SK-N-SH (cell line): ENCODE results near the gene ARHGEF25. TPM values are rescaled to one million over a fixed set of nuclear protein-coding genes. Genes with fewer than 3 reads are reported as not detected.

Source experiments
- CTCF ChIA-PET: fragments of 300-600, 350-600 bp; formaldehyde crosslinking; extraction: SDS; loops from one replicate; lab custom pipeline; 2021; lab: Yijun Ruan, JAX
- POLR2A ChIA-PET: fragments of 350-600 bp; sonication (Branson Sonifier 250); formaldehyde crosslinking; extraction: SDS; loops from one replicate; lab custom pipeline; 2020; ENCODE audit warnings: antibody characterized with exemption, inconsistent platforms; lab: Yijun Ruan, JAX
- DNase-seq: peaks from one replicate; pipeline ENCODE4 v3.0.0; 2012
- H2AFZ ChIP-seq: fragments of 200-600 bp; sonication (generic); 2 replicates; pipeline ENCODE4 v1.8.1; 2016; ENCODE audit warnings: antibody characterized with exemption, mild to moderate bottlenecking, low read depth
- H3F3A ChIP-seq: fragments of 200-600 bp; sonication (generic); replicated peaks from 2 replicates; pipeline ENCODE3; 2016; ENCODE audit warnings: antibody characterized with exemption, mild to moderate bottlenecking; ENCODE audit not compliant: insufficient read depth
- H3K27ac ChIP-seq, 2 experiments: fragments of 200-500 bp in 1 of 2; fragments of 200-600 bp in 1 of 2; sonication (Bioruptor generic) in 1 of 2; sonication (generic), shearing (Covaris generic) in 1 of 2; 2 replicates each; pipeline versions ENCODE4 v1.5.1 to v1.6.1; 2014 to 2016; ENCODE audit warnings: low read depth in 2 of 2, inconsistent platforms in 1 of 2, low read length in 1 of 2, mild to moderate bottlenecking in 1 of 2, mixed read lengths in 1 of 2
- H3K27me3 ChIP-seq: fragments of 200-600 bp; sonication (generic), shearing (Covaris generic); 2 replicates; pipeline ENCODE4 v1.6.1; 2016; ENCODE audit warnings: mixed run types; ENCODE audit not compliant: insufficient read depth
- H3K36me3 ChIP-seq, 2 experiments: fragments of 200-500 bp in 1 of 2; fragments of 200-600 bp in 1 of 2; sonication (Bioruptor generic) in 1 of 2; sonication (generic) in 1 of 2; replicated peaks in 1 of 2; 2 replicates each; pipeline versions ENCODE3 to v1.5.1; 2014 to 2016; ENCODE audit warnings: low read length in 1 of 2, mild to moderate bottlenecking in 1 of 2; ENCODE audit not compliant: insufficient read depth in 2 of 2, control insufficient read depth in 1 of 2
- H3K4me1 ChIP-seq, 2 experiments: fragments of 200-500 bp in 1 of 2; fragments of 200-600 bp in 1 of 2; sonication (Bioruptor generic) in 1 of 2; sonication (generic), shearing (Covaris generic) in 1 of 2; 2 replicates each; pipeline versions ENCODE4 v1.5.1 to v1.6.1; 2014 to 2016; ENCODE audit warnings: low read depth in 1 of 2, low read length in 1 of 2, mixed run types in 1 of 2; ENCODE audit not compliant: insufficient read depth in 2 of 2, control insufficient read depth in 1 of 2
- H3K4me2 ChIP-seq: fragments of 200-600 bp; sonication (generic), shearing (Covaris generic); 2 replicates; pipeline ENCODE4 v1.6.1; 2017; ENCODE audit warnings: mixed run types
- H3K4me3 ChIP-seq, 2 experiments: fragments of 200-500 bp in 1 of 2; fragments of 200-600 bp in 1 of 2; sonication (Bioruptor generic) in 1 of 2; sonication (generic), shearing (Covaris generic) in 1 of 2; 2 replicates each; pipeline versions ENCODE4 v1.5.1 to v1.8.1; 2014 to 2016; ENCODE audit warnings: low read depth in 2 of 2, inconsistent platforms in 1 of 2, low read length in 1 of 2, mild to moderate bottlenecking in 1 of 2, mixed read lengths in 1 of 2, moderate library complexity in 1 of 2
- H3K79me2 ChIP-seq: fragments of 200-600 bp; sonication (generic); 2 replicates; pipeline ENCODE4 v1.8.1; 2017; ENCODE audit warnings: mild to moderate bottlenecking; ENCODE audit not compliant: insufficient read depth
- H3K9ac ChIP-seq: fragments of 200-600 bp; sonication (generic); 2 replicates; pipeline ENCODE4 v1.6.1; 2017; ENCODE audit warnings: mixed run types
- H3K9me2 ChIP-seq: fragments of 200-600 bp; sonication (generic); 2 replicates; pipeline ENCODE4 v1.6.1; 2017; ENCODE audit warnings: mixed run types
- H3K9me3 ChIP-seq: fragments of 200-600 bp; sonication (generic); 2 replicates; pipeline ENCODE4 v1.6.1; 2017; ENCODE audit warnings: mixed run types, mild to moderate bottlenecking, moderate library complexity
- H4K20me1 ChIP-seq: fragments of 200-600 bp; sonication (generic); 2 replicates; pipeline ENCODE4 v1.6.1; 2017; ENCODE audit warnings: mild to moderate bottlenecking, mixed run types; ENCODE audit not compliant: insufficient read depth
- ELF1 ChIP-seq: IDR thresholded peaks from 2 replicates; pipeline ENCODE4 v1.4.0; 2012
- FOSL2 ChIP-seq: IDR thresholded peaks from 2 replicates; pipeline ENCODE4 v1.4.0; 2012; ENCODE audit warnings: low read depth, mild to moderate bottlenecking, moderate library complexity, borderline replicate concordance
- FOXJ3 ChIP-seq: sonication (generic); formaldehyde crosslinking; IDR thresholded peaks from 2 replicates; pipeline ENCODE4 v1.5.1; 2020; ENCODE audit warnings: mild to moderate bottlenecking, missing genetic modification reagents
- GABPA ChIP-seq: IDR thresholded peaks from 2 replicates; pipeline ENCODE4 v1.4.0; 2012; ENCODE audit warnings: low read depth, mild to moderate bottlenecking
- GATA2 ChIP-seq: sonication (generic); formaldehyde crosslinking; IDR thresholded peaks from 2 replicates; pipeline ENCODE4 v1.5.0; 2020; ENCODE audit warnings: mild to moderate bottlenecking, missing genetic modification reagents
- RAD21 ChIP-seq: IDR thresholded peaks from 2 replicates; pipeline ENCODE4 v1.6.1; 2012; ENCODE audit warnings: mild to moderate bottlenecking, low read length
- USF1 ChIP-seq: IDR thresholded peaks from 2 replicates; pipeline ENCODE4 v1.4.0; 2012; ENCODE audit warnings: low read depth, borderline replicate concordance
- WGBS: methylation state at CpG from one replicate; pipeline ENCODE4 v1.1.6; 2017; ENCODE audit warnings: low lambda C conversion rate; 5-methylcytosine and 5-hydroxymethylcytosine counted together
- polyA plus RNA-seq, 3 experiments: library from polyadenylated mRNA; depleted of rRNA; stranded (reverse); fragments of >200 nt; gene quantifications; 2 replicates each; pipeline ENCODE4 v1.2.3, GENCODE V29; 2012

ARHGEF25 gene
- polyA plus RNA-seq, 1 of the 3 experiments (the other 2 are of a cell fraction): 48.1 TPM

DNA sequence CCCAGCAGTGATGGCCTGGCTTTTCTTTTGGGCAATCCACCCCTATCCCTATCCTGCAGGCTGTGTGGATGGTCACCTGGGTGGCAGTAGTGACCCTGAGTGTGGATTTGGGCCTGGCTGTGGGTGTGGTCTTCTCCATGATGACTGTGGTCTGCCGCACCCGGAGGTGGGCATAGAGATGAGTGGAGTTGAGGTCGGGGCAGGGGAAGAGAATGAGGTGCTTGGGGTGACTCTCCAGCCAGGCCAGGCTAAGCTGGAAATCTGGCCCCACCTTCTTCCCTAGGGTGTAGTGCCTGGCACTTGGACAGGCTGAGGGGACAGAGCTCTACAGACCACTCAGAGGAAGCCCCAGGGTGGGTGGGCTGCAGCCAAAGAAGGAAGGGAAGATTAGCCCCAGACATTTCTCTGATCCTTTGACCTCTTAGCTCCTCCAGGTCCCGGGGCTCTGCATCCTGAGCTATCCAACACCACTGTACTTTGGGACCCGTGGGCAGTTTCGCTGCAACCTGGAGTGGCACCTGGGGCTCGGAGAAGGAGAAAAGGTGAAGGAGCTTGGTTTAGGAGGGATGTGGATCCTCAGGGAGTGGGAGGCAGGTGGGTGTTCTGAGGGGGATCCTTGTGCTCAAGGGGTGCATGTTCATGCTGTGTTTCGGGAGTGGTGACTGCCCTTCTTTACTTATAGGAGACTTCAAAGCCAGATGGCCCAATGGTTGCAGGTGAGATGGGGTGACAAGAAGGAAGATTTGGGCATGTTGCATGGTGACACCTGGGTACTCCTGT lies 13.4 kb downstream of the ARHGEF25 start:
- POLR2A ChIA-PET: interaction anchor here (0.9 to 1.0 kb wide), 2 partner anchors 21 to 42 kb away, joined by 3 to 5 read pairs; no protein-coding TSS in a partner anchor

GRCh38 chr12:57625261-57626032 lies 14.2 kb downstream of the ARHGEF25 start:
- H3K4me2 ChIP-seq: no peak overlapping the region
- no peak overlapping the region for H3K4me3 ChIP-seq
- no peak overlapping the region for H3K9ac ChIP-seq
- H3K36me3 ChIP-seq: peaks cover 0 to 2% of the 10 kb centered on the region in 2 experiments
- POLR2A ChIA-PET: no interaction called here
- H3K9me2 ChIP-seq: no peaks in the 10 kb centered on the region
- H3K79me2 ChIP-seq: no peaks in the 10 kb centered on the region
- TF ChIP-seq FOSL2 (no peak), USF1 (no peak)
- 93% methylated on average over 10 of the region's 12 CpGs for WGBS
- H4K20me1 ChIP-seq: no peaks in the 10 kb centered on the region
- H3K27ac ChIP-seq: no peak overlapping the region
- no peaks in the 10 kb centered on the region for H3K9me3 ChIP-seq
- H3F3A ChIP-seq: no peaks in the 10 kb centered on the region
- H3K27me3 ChIP-seq: no peaks in the 10 kb centered on the region
- H2AFZ ChIP-seq: no peak overlapping the region
- CTCF ChIA-PET: interaction anchor here (0.7 to 11.0 kb wide), 7 partner anchors 7 to 112 kb away, joined by 3 to 298 read pairs (median 5); partner anchors contain the start of genes ARHGEF25 and B4GALNT1
- no peak for DNase-seq
- peaks cover 0 to 7% of the 10 kb centered on the region in 2 experiments; a peak in 1 of 4 replicates for H3K4me1 ChIP-seq

More for the DNA sequence above, 13.4 kb downstream of the ARHGEF25 start:
- Histone ChIP-seq H3K79me2 (no peaks in the 10 kb centered on the region), H3K27me3 (no peaks in the 10 kb centered on the region), H3K27ac (no peak overlapping the region), H3F3A (no peaks in the 10 kb centered on the region), H3K9me3 (no peaks in the 10 kb centered on the region), H3K9me2 (no peaks in the 10 kb centered on the region), H3K4me3 (no peak overlapping the region), H3K4me2 (no peak overlapping the region), H3K9ac (no peak overlapping the region), H3K4me1 (peaks cover 0 to 7% of the 10 kb centered on the region in 2 experiments; a peak in 1 of 4 replicates), H3K36me3 (peaks cover 0 to 2% of the 10 kb centered on the region in 2 experiments), H4K20me1 (no peaks in the 10 kb centered on the region), H2AFZ (no peak overlapping the region)
- TF ChIP-seq RAD21 (no peak), ELF1 (no peak), GABPA (no peak), FOXJ3 (no peak), GATA2 (CRISPR knock-in tag) (no peak)
- 75% methylated on average over 8 of the region's 8 CpGs for WGBS
- no peak for DNase-seq
- CTCF ChIA-PET: interaction anchor here (0.7 to 11.0 kb wide), 8 partner anchors 8 to 113 kb away, joined by 3 to 298 read pairs (median 5); partner anchors contain the start of genes ARHGEF25 and B4GALNT1
